SK-N-SH treated with all-trans-retinoic acid at 6 μM for 48 hours (cell line): ENCODE results near the gene IGF2R.

Experiments used
- CSRNP3 ChIP-seq: fragments of 250-450 bp; sonication (Bioruptor Pico); IDR thresholded peaks from 2 replicates; pipeline ENCODE4 v1.5.1; 2021; ENCODE audit warnings: mild to moderate bottlenecking, moderate library complexity
- ESRRG ChIP-seq: fragments of 250-450 bp; sonication (Bioruptor Pico); IDR thresholded peaks from 2 replicates; pipeline ENCODE4 v1.6.1; 2021; ENCODE audit warnings: mild to moderate bottlenecking
- GLIS3 ChIP-seq: fragments of 250-450 bp; sonication (Bioruptor Pico); IDR thresholded peaks from 2 replicates; pipeline ENCODE4 v1.5.0; 2020; ENCODE audit warnings: mild to moderate bottlenecking, moderate library complexity
- ISL1 ChIP-seq: fragments of 250-450 bp; sonication (Bioruptor Pico); IDR thresholded peaks from 2 replicates; pipeline ENCODE4 v2.1.2; 2022; ENCODE audit warnings: mild to moderate bottlenecking, moderate library complexity
- OSR1 ChIP-seq: fragments of 250-450 bp; sonication (Bioruptor Pico); IDR thresholded peaks from 2 replicates; pipeline ENCODE4 v1.8.0; 2022; ENCODE audit warnings: moderate library complexity, mild to moderate bottlenecking, inconsistent platforms
- RARB ChIP-seq: fragments of 250-450 bp; sonication (Bioruptor Pico); IDR thresholded peaks from 2 replicates; pipeline ENCODE4 v1.8.0; 2021; ENCODE audit warnings: mild to moderate bottlenecking, moderate library complexity
- TCF4 ChIP-seq: fragments of 250-450 bp; sonication (Bioruptor Pico); IDR thresholded peaks from 2 replicates; pipeline ENCODE4 v1.8.0; 2021; ENCODE audit warnings: mild to moderate bottlenecking, moderate library complexity, borderline replicate concordance
- TOX ChIP-seq: fragments of 250-450 bp; sonication (Bioruptor Pico); IDR thresholded peaks from 2 replicates; pipeline ENCODE4 v1.8.0; 2021; ENCODE audit warnings: mild to moderate bottlenecking, moderate library complexity, borderline replicate concordance
- TSHZ2 ChIP-seq: fragments of 250-450 bp; sonication (Bioruptor Pico); IDR thresholded peaks from 2 replicates; pipeline ENCODE4 v1.5.0; 2020; ENCODE audit warnings: mild to moderate bottlenecking, moderate library complexity

- TF ChIP-seq RARB (no peak), ESRRG (no peak), ISL1 (CRISPR knock-in tag) (no peak), TSHZ2 (CRISPR knock-in tag) (no peak), CSRNP3 (CRISPR knock-in tag) (no peak), GLIS3 (CRISPR knock-in tag) (no peak), TCF4 (no peak), OSR1 (no peak), TOX (no peak)
Measured at GRCh38 chr6:159941286-159942113, 27.4 kb upstream of the IGF2R start.
